ENCODE data around the gene SPTB. TPM values are rescaled to one million over a fixed set of nuclear protein-coding genes. Genes with fewer than 3 reads are reported as not detected.

The SPTB gene
- total RNA-seq, 1 donor from 2014 or later = 14.9 TPM

- Histone ChIP-seq H3K27ac (peak overlapping the region; percentile 58 to 61), H3K4me3 (no peak overlapping the region), H3K4me1 (peaks cover 21 to 48% of the 10 kb centered on the region in 2 donors), H3K27me3 (no peaks in the 10 kb centered on the region), H3K9me3 (no peaks in the 10 kb centered on the region), H3K36me3 (no peaks in the 10 kb centered on the region)
- no peak for TF ChIP-seq CTCF (IDR thresholded peaks at IDR 0.05)
- intact Hi-C loops (cut with DNase I) = no loop called here
- no peak for DNase-seq (ENCODE audit: low spot score in 2 of 2)
These were observed 120.8 kb downstream of the SPTB start for GRCh38 chr14:64758691-64759554.

- H3K9me3 ChIP-seq = no peaks in the 10 kb centered on the region
- no peaks in the 10 kb centered on the region for H3K36me3 ChIP-seq
- no peak for DNase-seq (ENCODE audit: low spot score in 2 of 2)
- no peak for TF ChIP-seq CTCF (IDR thresholded peaks at IDR 0.05)
- H3K27ac ChIP-seq = peak overlapping the region; percentile 58 to 61
- intact Hi-C loops (cut with DNase I) = no loop called here
- no peaks in the 10 kb centered on the region for H3K27me3 ChIP-seq
- no peak overlapping the region for H3K4me3 ChIP-seq
- H3K4me1 ChIP-seq = peaks cover 20 to 43% of the 10 kb centered on the region in 2 donors
These were observed 121.6 kb downstream of the SPTB start for GRCh38 chr14:64758025-64758521.

GRCh38 chr14:64757601-64758000 is 122.1 kb downstream of the SPTB start:
- Histone ChIP-seq H3K4me3 (no peak overlapping the region), H3K27me3 (no peaks in the 10 kb centered on the region), H3K9me3 (no peaks in the 10 kb centered on the region), H3K4me1 (peaks cover 20 to 43% of the 10 kb centered on the region in 2 donors), H3K27ac (peak overlapping the region; percentile 58 to 61), H3K36me3 (no peaks in the 10 kb centered on the region)
- intact Hi-C loops (cut with DNase I) = no loop called here
- no peak for TF ChIP-seq CTCF (IDR thresholded peaks at IDR 0.05)
- no peak for DNase-seq (ENCODE audit: low spot score in 2 of 2)

- no peak for DNase-seq (ENCODE audit: low spot score in 2 of 2)
- Histone ChIP-seq H3K27ac (no peak overlapping the region), H3K9me3 (no peaks in the 10 kb centered on the region)
These were observed 123.0 kb downstream of the SPTB start for GRCh38 chr14:64756712-64757111.

GRCh38 chr14:64755781-64756221 is 123.9 kb downstream of the SPTB start:
- H3K4me1 ChIP-seq = peaks cover 11 to 27% of the 10 kb centered on the region in 2 donors
- H3K27ac ChIP-seq = no peak overlapping the region
- no peaks in the 10 kb centered on the region for H3K27me3 ChIP-seq
- intact Hi-C loops (cut with DNase I) = no loop called here
- TF ChIP-seq CTCF (IDR thresholded peaks at IDR 0.05) = no peak
- no peaks in the 10 kb centered on the region for H3K9me3 ChIP-seq
- no peaks in the 10 kb centered on the region for H3K36me3 ChIP-seq
- DNase-seq (ENCODE audit: low spot score in 2 of 2) = no peak
- H3K4me3 ChIP-seq = no peak overlapping the region

More at GRCh38 chr14:64756712-64757111, 123.0 kb downstream of the SPTB start:
- H3K4me1 ChIP-seq = peaks cover 15 to 36% of the 10 kb centered on the region in 2 donors
- no peak for TF ChIP-seq CTCF (IDR thresholded peaks at IDR 0.05)
- H3K4me3 ChIP-seq = no peak overlapping the region
- H3K27me3 ChIP-seq = no peaks in the 10 kb centered on the region
- H3K36me3 ChIP-seq = no peaks in the 10 kb centered on the region
- intact Hi-C loops (cut with DNase I) = no loop called here

Measured in ascending aorta (tissue), 2 donors.